Stomach (tissue), 9 donors: Measurements from ENCODE around the gene RANBP3. TPM values are rescaled to one million over a fixed set of nuclear protein-coding genes. Genes with fewer than 3 reads are reported as not detected.

Source experiments
- DNase-seq, 2 donors: peaks; one replicate each; pipeline versions ENCODE4 v3.0.0 to v3.0.0-alpha.2; 2013 to 2019
- H3K27ac ChIP-seq, 5 donors: fragments of 200-600 bp in 4 of 5; sonication (generic) in 4 of 5; one replicate each; pipeline ENCODE4 v1.5.1; 2013 to 2019; ENCODE audit warnings: mild to moderate bottlenecking in 1 of 5, moderate library complexity in 1 of 5
- H3K27me3 ChIP-seq, 3 donors: fragments of 200-600 bp; sonication (generic); one replicate each; pipeline ENCODE4 v1.5.1; 2017 to 2019; ENCODE audit warnings: mixed run types in 1 of 3
- H3K36me3 ChIP-seq, 4 donors: fragments of 200-600 bp; sonication (generic); 1 replicate in 3 of 4; 2 replicates in 1 of 4; pipeline ENCODE4 v1.5.1; 2016 to 2019
- H3K4me1 ChIP-seq, 4 donors: fragments of 200-600 bp; sonication (generic); one replicate each; pipeline ENCODE4 v1.5.1; 2016 to 2019
- H3K4me3 ChIP-seq, 4 donors: fragments of 200-600 bp; sonication (generic) in 3 of 4; one replicate each; pipeline ENCODE4 v1.5.1; 2016 to 2019; ENCODE audit warnings: mild to moderate bottlenecking in 1 of 4
- H3K9me3 ChIP-seq, 4 donors: fragments of 200-600 bp; sonication (generic); one replicate each; pipeline ENCODE4 v1.5.1; 2016 to 2019
- CTCF ChIP-seq, 7 experiments: fragments of 450-650 bp in 4 of 7; fragments of 200-600 bp in 3 of 7; sonication (generic) in 3 of 7; IDR thresholded peaks; one replicate each; pipeline ENCODE4 v1.5.1; 2016 to 2019; ENCODE audit warnings: antibody characterized with exemption in 7 of 7, control low read depth in 2 of 7, mild to moderate bottlenecking in 1 of 7
- EP300 ChIP-seq: sonication (generic); formaldehyde crosslinking; IDR thresholded peaks from one replicate; pipeline ENCODE4 v1.6.1; 2017; ENCODE audit warnings: antibody characterized with exemption
- POLR2A ChIP-seq, 4 donors: fragments of 450-650 bp; IDR thresholded peaks; one replicate each; pipeline ENCODE4 v1.6.1; 2016; ENCODE audit warnings: antibody characterized with exemption in 4 of 4, control low read depth in 2 of 4, mild to moderate bottlenecking in 1 of 4, moderate library complexity in 1 of 4
- POLR2AphosphoS5 ChIP-seq, 3 donors: sonication (generic); formaldehyde crosslinking; IDR thresholded peaks; one replicate each; pipeline ENCODE4 v1.6.1; 2016; ENCODE audit warnings: antibody characterized with exemption in 3 of 3
- WGBS, 5 donors: extraction: QIAGEN DNeasy Blood & Tissue Kit in 3 of 5; methylation state at CpG; one replicate each; pipeline versions ENCODE4 v1.1.5 to v1.1.7; 2013 to 2018; 5-methylcytosine and 5-hydroxymethylcytosine counted together
- intact Hi-C: fragments of 100-400 bp; cut with DNase I; formaldehyde crosslinking; loops from one replicate; pipeline ENCODE4 v1.15.1; 2023; ENCODE audit warnings: low total_unique reads
- polyA plus RNA-seq, 3 donors: library from polyadenylated mRNA; stranded (reverse); fragments of 200-250 nt; gene quantifications; one replicate each; pipeline ENCODE4 v1.2.3, GENCODE V29; 2013
- total RNA-seq, 5 donors: library from RNA; depleted of rRNA; stranded (reverse); fragments of >200 nt; gene quantifications; one replicate each; pipeline versions ENCODE4 v1.1.0 to v1.2.3, GENCODE V29; 2014 to 2016
- donor health status: healthy with polysubstance abuse.
- donor health status: Bipolar disorder and iron deficiency.
- donor health status: healthy.

Gene RANBP3
- total and polyA plus RNA-seq, 8 donors = 27.7 to 235 (median 39.2) TPM

- peak overlapping the region; percentile 16 to 37 (median 30) for H3K4me3 ChIP-seq
- no peaks in the 10 kb centered on the region for H3K27me3 ChIP-seq
- H3K9me3 ChIP-seq = no peaks in the 10 kb centered on the region
- peaks cover 21 to 35% (median 30%) of the 10 kb centered on the region in 4 donors for H3K4me1 ChIP-seq
- H3K27ac ChIP-seq = peak overlapping the region; percentile 66 to 84 (median 81)
- DNase-seq = peak; percentile 80 to 94
- H3K36me3 ChIP-seq = peaks cover 33 to 68% (median 61%) of the 10 kb centered on the region in 4 donors
- no peak for TF ChIP-seq CTCF (IDR thresholded peaks at IDR 0.05)
- peak in 2 of 3 donors; percentile 13 to 43 for TF ChIP-seq POLR2AphosphoS5 (IDR thresholded peaks at IDR 0.05)
- no peak for TF ChIP-seq EP300
- no peak for TF ChIP-seq POLR2A (IDR thresholded peaks at IDR 0.05)
- WGBS, 5 donors = 35 to 71% (median 42%) methylated on average over 22 to 42 of the region's 42 CpGs
- intact Hi-C loops = no loop called here
These were observed 62.8 kb downstream of the RANBP3 start for GRCh38 chr19:5914946-5915781.

GRCh38 chr19:5914358-5914774 is 63.6 kb downstream of the RANBP3 start:
- peak overlapping the region; percentile 16 to 37 (median 30) for H3K4me3 ChIP-seq

GRCh38 chr19:5913739-5914357 is 64.1 kb downstream of the RANBP3 start, which contains the start of gene CAPS:
CAPS (plus strand) TSS chr19:5914254; CDS start chr19:5914407, 153 bp downstream.
- H3K4me1 ChIP-seq = peaks cover 21 to 48% (median 35%) of the 10 kb centered on the region in 4 donors
- TF ChIP-seq CTCF (IDR thresholded peaks at IDR 0.05) = no peak
- peak in 1 of 4 donors; percentile 22 for TF ChIP-seq POLR2A (IDR thresholded peaks at IDR 0.05)
- peak in 2 of 3 donors; percentile 54 to 67 for TF ChIP-seq POLR2AphosphoS5 (IDR thresholded peaks at IDR 0.05)
- H3K27me3 ChIP-seq = no peaks in the 10 kb centered on the region
- no peaks in the 10 kb centered on the region for H3K9me3 ChIP-seq
- DNase-seq = peak; percentile 91 to 93
- peak within 1 kb of the TSS; percentile 16 to 37 (median 30) for H3K4me3 ChIP-seq
- intact Hi-C loops = no loop called here
- peak within 1 kb of the TSS; percentile 66 to 84 (median 81) for H3K27ac ChIP-seq
- WGBS, 5 donors = 40 to 52% (median 43%) methylated on average over 3 to 10 of the region's 10 CpGs
- H3K36me3 ChIP-seq = peaks cover 37 to 68% (median 61%) of the 10 kb centered on the region in 4 donors

More at GRCh38 chr19:5914358-5914774, 63.6 kb downstream of the RANBP3 start:
- intact Hi-C loops = no loop called here
- 26 to 60% (median 49%) methylated on average over 3 to 22 of the region's 22 CpGs for WGBS, 5 donors
- DNase-seq = peak in 1 of 2 donors; percentile 27
- no peaks in the 10 kb centered on the region for H3K27me3 ChIP-seq
- TF ChIP-seq CTCF (IDR thresholded peaks at IDR 0.05) (no peak), POLR2A (IDR thresholded peaks at IDR 0.05) (no peak), POLR2AphosphoS5 (IDR thresholded peaks at IDR 0.05) (no peak), EP300 (no peak)
- no peaks in the 10 kb centered on the region for H3K9me3 ChIP-seq
- H3K27ac ChIP-seq = peak overlapping the region; percentile 66 to 84 (median 81)
- peaks cover 21 to 43% (median 32%) of the 10 kb centered on the region in 4 donors for H3K4me1 ChIP-seq
- peaks cover 36 to 68% (median 61%) of the 10 kb centered on the region in 4 donors for H3K36me3 ChIP-seq

GRCh38 chr19:5911366-5911765 is 66.6 kb downstream of the RANBP3 start:
- H3K36me3 ChIP-seq = peaks cover 15 to 45% (median 40%) of the 10 kb centered on the region in 4 donors
- H3K27ac ChIP-seq = no peak overlapping the region
- H3K4me1 ChIP-seq = peaks cover 17 to 62% (median 43%) of the 10 kb centered on the region in 4 donors
- no peak for DNase-seq
- no peak overlapping the region for H3K4me3 ChIP-seq
- TF ChIP-seq EP300 (no peak), POLR2A (IDR thresholded peaks at IDR 0.05) (no peak), POLR2AphosphoS5 (IDR thresholded peaks at IDR 0.05) (no peak), CTCF (IDR thresholded peaks at IDR 0.05) (no peak)
- intact Hi-C loops = no loop called here
- H3K27me3 ChIP-seq = no peaks in the 10 kb centered on the region
- WGBS, 5 donors = 83 to 100% (median 100%) methylated on average over 1 of the region's 1 CpG
- no peaks in the 10 kb centered on the region for H3K9me3 ChIP-seq
